ENCODE data around the gene CACNA1H.

- no peak for TF ChIP-seq CTCF (IDR thresholded peaks at IDR 0.05)
- TF ChIP-seq POLR2A (IDR thresholded peaks at IDR 0.05): no peak
These were observed 26.3 kb upstream of the CACNA1H start for GRCh38 chr16:1126586-1126985.

All from uterus (tissue), 2 donors.